ENCODE measurements around the gene STIM2. TPM values are rescaled to one million over a fixed set of nuclear protein-coding genes. Genes with fewer than 3 reads are reported as not detected.

Gene STIM2
- total and polyA plus RNA-seq, 10 donors, result 26.8 to 66.6 (median 49.1) TPM

DNA sequence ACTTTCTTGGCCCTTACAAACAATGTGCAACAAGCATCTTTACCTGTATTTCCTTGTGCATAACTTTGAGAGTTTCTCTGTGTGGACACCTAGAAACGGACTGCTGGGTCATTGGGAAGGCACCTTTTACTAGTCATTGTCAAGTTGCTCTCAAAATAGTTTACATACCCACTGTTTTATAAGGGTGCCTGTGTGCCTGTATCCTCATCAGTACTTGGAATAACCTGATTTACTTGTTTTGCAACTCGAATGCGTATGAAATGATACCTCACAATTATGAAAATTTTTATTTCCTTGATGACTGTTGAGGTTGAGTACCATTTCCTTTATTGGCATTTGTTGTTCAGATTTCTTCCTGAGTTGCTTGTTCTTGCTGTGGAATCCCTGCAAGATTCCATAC is 150.8 kb downstream of the STIM2 start:
- Histone ChIP-seq H3K27ac (no peak overlapping the region), H3K4me1 (peaks cover 0 to 15% (median 9%) of the 10 kb centered on the region in 6 donors), H3K4me3 (no peak overlapping the region), H3K36me3 (peaks cover 0 to 51% (median 7%) of the 10 kb centered on the region in 6 donors), H3K27me3 (replicated peaks in 1 of 7) (no peaks in the 10 kb centered on the region), H3K9me3 (peaks cover 0 to 14% (median 6%) of the 10 kb centered on the region in 8 donors)
- no peak for DNase-seq
- intact Hi-C loops (cut with DNase I; ENCODE audit: low total_unique reads), result loop anchor here (5.0 kb wide), 1 partner anchor 554 kb away; no protein-coding TSS in a partner anchor
- no peak for TF ChIP-seq POLR2AphosphoS5 (IDR thresholded peaks at IDR 0.05)
- no peak for TF ChIP-seq POLR2A (IDR thresholded peaks at IDR 0.05)
- TF ChIP-seq, protein P1, sequence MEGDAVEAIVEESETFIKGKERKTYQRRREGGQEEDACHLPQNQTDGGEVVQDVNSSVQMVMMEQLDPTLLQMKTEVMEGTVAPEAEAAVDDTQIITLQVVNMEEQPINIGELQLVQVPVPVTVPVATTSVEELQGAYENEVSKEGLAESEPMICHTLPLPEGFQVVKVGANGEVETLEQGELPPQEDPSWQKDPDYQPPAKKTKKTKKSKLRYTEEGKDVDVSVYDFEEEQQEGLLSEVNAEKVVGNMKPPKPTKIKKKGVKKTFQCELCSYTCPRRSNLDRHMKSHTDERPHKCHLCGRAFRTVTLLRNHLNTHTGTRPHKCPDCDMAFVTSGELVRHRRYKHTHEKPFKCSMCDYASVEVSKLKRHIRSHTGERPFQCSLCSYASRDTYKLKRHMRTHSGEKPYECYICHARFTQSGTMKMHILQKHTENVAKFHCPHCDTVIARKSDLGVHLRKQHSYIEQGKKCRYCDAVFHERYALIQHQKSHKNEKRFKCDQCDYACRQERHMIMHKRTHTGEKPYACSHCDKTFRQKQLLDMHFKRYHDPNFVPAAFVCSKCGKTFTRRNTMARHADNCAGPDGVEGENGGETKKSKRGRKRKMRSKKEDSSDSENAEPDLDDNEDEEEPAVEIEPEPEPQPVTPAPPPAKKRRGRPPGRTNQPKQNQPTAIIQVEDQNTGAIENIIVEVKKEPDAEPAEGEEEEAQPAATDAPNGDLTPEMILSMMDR (IDR thresholded peaks at IDR 0.05 in 8 of 11, conservative IDR thresholded peaks at IDR 0.05 in 3 of 11), result no peak
- 62 to 85% (median 79%) methylated on average over 3 of the region's 3 CpGs for WGBS, 5 donors

DNA sequence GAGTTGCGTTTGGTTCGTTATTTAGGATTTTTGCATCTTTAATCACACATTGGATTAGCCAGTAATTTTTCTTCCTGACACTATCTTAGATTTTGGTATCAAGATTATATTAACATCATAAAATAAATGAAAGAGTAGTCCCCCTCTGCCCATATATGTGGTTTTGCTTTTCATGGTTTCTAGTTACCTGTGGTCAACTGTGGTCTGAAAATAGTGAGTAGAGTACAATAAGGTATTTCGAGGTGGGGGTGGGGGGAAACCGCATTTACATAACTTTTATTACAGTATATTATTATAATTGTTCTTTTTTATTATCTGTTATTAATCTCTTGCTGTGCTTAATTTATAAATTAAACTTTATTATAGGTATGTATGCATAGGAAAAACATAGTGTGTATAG is 152.4 kb downstream of the STIM2 start:
- Histone ChIP-seq H3K27ac (no peak overlapping the region), H3K9me3 (peaks cover 0 to 17% (median 6%) of the 10 kb centered on the region in 8 donors), H3K4me1 (peaks cover 0 to 15% (median 9%) of the 10 kb centered on the region in 6 donors), H3K4me3 (no peak overlapping the region), H3K27me3 (replicated peaks in 1 of 7) (no peaks in the 10 kb centered on the region), H3K36me3 (peaks cover 0 to 52% (median 12%) of the 10 kb centered on the region in 6 donors)
- 88 to 94% (median 93%) methylated on average over 4 of the region's 4 CpGs for WGBS, 5 donors
- DNase-seq, result no peak
- TF ChIP-seq POLR2AphosphoS5 (IDR thresholded peaks at IDR 0.05) (no peak), POLR2A (IDR thresholded peaks at IDR 0.05) (no peak)
- TF ChIP-seq, protein P1 (IDR thresholded peaks at IDR 0.05 in 8 of 11, conservative IDR thresholded peaks at IDR 0.05 in 3 of 11), result no peak
- intact Hi-C loops (cut with DNase I; ENCODE audit: low total_unique reads), result loop anchor here (5.0 kb wide), 1 partner anchor 556 kb away; no protein-coding TSS in a partner anchor

DNA sequence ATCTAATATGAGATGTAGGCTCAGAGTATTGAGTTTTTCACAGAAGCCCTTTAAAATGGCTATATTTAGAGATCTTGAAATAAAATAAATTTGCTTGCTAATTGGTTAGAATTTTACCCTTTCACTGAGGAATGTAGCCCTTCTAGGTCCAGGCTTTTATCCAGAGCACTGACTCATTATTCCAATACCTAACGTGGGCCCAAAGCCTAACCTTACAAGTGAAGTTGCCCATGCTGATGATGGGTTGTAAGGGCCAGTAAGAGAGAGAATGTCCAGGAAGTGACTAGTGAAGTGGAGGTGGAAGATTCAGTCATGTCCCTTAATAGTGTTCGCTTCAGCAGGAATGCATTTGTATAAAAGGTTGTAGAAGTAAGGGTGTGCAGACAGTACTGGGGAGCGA is 155.9 kb downstream of the STIM2 start:
- H3K36me3 ChIP-seq, result peaks cover 3 to 57% (median 34%) of the 10 kb centered on the region in 6 donors
- no peak for TF ChIP-seq POLR2A (IDR thresholded peaks at IDR 0.05)
- TF ChIP-seq POLR2AphosphoS5 (IDR thresholded peaks at IDR 0.05), result no peak
- TF ChIP-seq, protein P1 (IDR thresholded peaks at IDR 0.05 in 8 of 11, conservative IDR thresholded peaks at IDR 0.05 in 3 of 11), result no peak
- H3K4me1 ChIP-seq, result no peaks in the 10 kb centered on the region
- no peak overlapping the region for H3K4me3 ChIP-seq
- H3K27me3 ChIP-seq (replicated peaks in 1 of 7), result no peaks in the 10 kb centered on the region
- DNase-seq, result no peak
- intact Hi-C loops (cut with DNase I; ENCODE audit: low total_unique reads), result no loop called here
- WGBS, 5 donors, result 97 to 100% (median 99%) methylated on average over 3 of the region's 3 CpGs
- no peak overlapping the region for H3K27ac ChIP-seq
- H3K9me3 ChIP-seq, result peaks cover 0 to 17% (median 6%) of the 10 kb centered on the region in 8 donors

DNA sequence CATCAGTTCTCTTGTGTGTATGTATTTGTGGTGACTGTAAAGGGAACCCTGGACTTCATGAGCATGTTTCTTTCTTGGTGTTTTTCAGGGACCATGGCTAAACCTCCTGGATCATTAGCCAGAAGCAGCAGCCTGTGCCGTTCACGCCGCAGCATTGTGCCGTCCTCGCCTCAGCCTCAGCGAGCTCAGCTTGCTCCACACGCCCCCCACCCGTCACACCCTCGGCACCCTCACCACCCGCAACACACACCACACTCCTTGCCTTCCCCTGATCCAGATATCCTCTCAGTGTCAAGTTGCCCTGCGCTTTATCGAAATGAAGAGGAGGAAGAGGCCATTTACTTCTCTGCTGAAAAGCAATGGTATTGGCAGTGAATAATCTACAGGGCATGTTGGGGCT is 157.0 kb downstream of the STIM2 start:
- Histone ChIP-seq H3K27me3 (replicated peaks in 1 of 7) (no peaks in the 10 kb centered on the region), H3K36me3 (peaks cover 3 to 67% (median 40%) of the 10 kb centered on the region in 6 donors), H3K9me3 (peaks cover 0 to 17% (median 6%) of the 10 kb centered on the region in 8 donors), H3K4me1 (no peaks in the 10 kb centered on the region), H3K4me3 (no peak overlapping the region), H3K27ac (no peak overlapping the region)
- no peak for TF ChIP-seq POLR2A (IDR thresholded peaks at IDR 0.05)
- peak in 2 of 3 donors; percentile 4 to 42 for TF ChIP-seq POLR2AphosphoS5 (IDR thresholded peaks at IDR 0.05)
- TF ChIP-seq, protein P1 (IDR thresholded peaks at IDR 0.05 in 8 of 11, conservative IDR thresholded peaks at IDR 0.05 in 3 of 11), result no peak
- WGBS, 5 donors, result 95 to 98% (median 96%) methylated on average over 12 of the region's 12 CpGs
- intact Hi-C loops (cut with DNase I; ENCODE audit: low total_unique reads), result no loop called here
- no peak for DNase-seq

Measured in spleen (tissue), 11 donors.